ENCODE results near the gene PDE8A.
"Not testable (repeated sequence)": the region's sequence is repeated elsewhere in the genome, so short reads cannot be mapped to it uniquely, and the experiment has no call there.

Gene PDE8A

GRCh38 chr15:85185350-85185749, 203.7 kb downstream of the PDE8A start:
- not testable (repeated sequence) for DNase-seq

GRCh38 chr15:85188171-85188577, 206.5 kb downstream of the PDE8A start:
- not testable (repeated sequence) for DNase-seq

Data from NCI-H1417 (cell line).